ENCODE results near the gene ZNF219. TPM values are rescaled to one million over a fixed set of nuclear protein-coding genes. Genes with fewer than 3 reads are reported as not detected.

ZNF219 gene
- total and polyA plus RNA-seq, 10 donors: 5.5 to 26.7 (median 12.1) TPM

DNA sequence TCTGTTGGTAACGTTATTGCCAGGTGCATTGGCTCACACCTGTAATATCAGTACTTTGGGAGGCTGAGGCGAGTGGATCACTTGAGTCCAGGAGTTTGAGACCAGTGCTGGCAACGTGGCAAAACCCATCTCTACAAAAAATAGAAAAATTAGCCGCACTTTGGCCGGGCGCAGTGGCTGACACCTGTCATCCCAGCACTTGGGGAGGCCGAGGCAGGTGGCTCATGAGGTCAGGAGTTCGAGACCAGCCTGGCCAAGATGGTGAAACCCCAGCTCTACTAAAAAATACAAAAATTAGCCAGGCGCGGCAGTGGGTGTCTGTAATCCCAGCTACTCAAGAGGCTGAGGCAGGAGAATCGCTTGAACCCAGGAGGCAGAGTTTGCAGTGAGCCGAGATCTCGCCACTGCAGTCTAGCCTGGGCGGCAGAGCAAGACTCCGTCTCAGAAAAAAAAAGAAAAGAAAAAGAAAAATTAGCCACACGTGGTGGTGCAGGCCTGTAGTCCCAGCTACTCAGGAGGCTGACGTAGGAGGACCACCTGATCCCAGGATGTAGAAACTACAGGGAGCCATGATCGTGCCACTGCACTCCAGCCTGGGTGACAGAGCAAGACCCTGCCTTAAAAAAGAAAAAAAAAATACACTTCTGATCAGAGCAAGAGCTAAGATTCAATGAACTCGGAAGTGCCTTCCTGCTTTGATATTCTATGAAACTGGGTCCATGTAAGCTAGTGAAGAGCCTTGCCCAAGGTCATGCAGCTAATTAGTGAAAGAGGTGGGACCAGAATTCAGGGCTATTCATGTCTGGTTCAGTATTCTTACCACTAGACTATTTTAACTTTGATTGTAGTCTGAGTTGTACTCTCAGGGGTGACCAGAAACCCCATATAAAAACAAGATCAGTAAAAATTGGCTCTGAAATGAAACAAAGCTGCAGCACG is 45.0 kb downstream of the ZNF219 start:
- Histone ChIP-seq H3K9me3 (no peaks in the 10 kb centered on the region), H3K4me1 (peaks cover 0 to 48% (median 22%) of the 10 kb centered on the region in 6 donors), H3K4me3 (no peak overlapping the region), H3K27ac (peak overlapping the region in 5 of 8 donors; percentile 35 to 67 (median 42)), H3K36me3 (no peaks in the 10 kb centered on the region), H3K27me3 (replicated peaks in 1 of 7) (peaks cover 0 to 6% (median 0%) of the 10 kb centered on the region in 7 donors)
- WGBS, 5 donors: 81 to 90% (median 87%) methylated on average over 20 of the region's 20 CpGs
- no peak for DNase-seq
- intact Hi-C loops (cut with DNase I; ENCODE audit: low total_unique reads): no loop called here
- TF ChIP-seq, protein P1, sequence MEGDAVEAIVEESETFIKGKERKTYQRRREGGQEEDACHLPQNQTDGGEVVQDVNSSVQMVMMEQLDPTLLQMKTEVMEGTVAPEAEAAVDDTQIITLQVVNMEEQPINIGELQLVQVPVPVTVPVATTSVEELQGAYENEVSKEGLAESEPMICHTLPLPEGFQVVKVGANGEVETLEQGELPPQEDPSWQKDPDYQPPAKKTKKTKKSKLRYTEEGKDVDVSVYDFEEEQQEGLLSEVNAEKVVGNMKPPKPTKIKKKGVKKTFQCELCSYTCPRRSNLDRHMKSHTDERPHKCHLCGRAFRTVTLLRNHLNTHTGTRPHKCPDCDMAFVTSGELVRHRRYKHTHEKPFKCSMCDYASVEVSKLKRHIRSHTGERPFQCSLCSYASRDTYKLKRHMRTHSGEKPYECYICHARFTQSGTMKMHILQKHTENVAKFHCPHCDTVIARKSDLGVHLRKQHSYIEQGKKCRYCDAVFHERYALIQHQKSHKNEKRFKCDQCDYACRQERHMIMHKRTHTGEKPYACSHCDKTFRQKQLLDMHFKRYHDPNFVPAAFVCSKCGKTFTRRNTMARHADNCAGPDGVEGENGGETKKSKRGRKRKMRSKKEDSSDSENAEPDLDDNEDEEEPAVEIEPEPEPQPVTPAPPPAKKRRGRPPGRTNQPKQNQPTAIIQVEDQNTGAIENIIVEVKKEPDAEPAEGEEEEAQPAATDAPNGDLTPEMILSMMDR (IDR thresholded peaks at IDR 0.05 in 8 of 11, conservative IDR thresholded peaks at IDR 0.05 in 3 of 11): no peak
- TF ChIP-seq POLR2AphosphoS5 (IDR thresholded peaks at IDR 0.05): no peak
- no peak for TF ChIP-seq POLR2A (IDR thresholded peaks at IDR 0.05)

DNA sequence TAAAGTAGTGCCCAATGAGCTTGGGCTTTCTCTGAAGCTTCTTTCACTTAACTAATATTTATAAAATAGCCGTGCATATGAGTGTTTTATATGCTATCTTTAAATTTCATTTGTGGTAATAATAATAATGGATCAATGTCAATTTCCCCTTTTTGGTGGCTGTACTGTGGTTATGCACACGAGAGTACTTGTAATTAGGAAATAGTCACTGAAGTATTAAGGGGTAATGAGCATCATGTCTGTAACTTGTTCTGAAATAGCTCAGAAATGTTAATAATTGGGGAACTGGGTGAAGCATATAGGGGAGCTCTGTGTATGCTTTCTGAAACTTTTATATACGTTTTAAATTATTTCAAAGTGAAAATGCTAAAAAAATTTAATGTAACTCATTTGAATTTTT is 47.9 kb downstream of the ZNF219 start:
- no peak for DNase-seq
- peaks cover 0 to 34% (median 13%) of the 10 kb centered on the region in 6 donors for H3K4me1 ChIP-seq
- no peak overlapping the region for H3K27ac ChIP-seq
- intact Hi-C loops (cut with DNase I; ENCODE audit: low total_unique reads): no loop called here
- no peaks in the 10 kb centered on the region for H3K9me3 ChIP-seq
- WGBS, 5 donors: 38 to 59% (median 53%) methylated on average over 3 of the region's 3 CpGs
- H3K4me3 ChIP-seq: no peak overlapping the region
- TF ChIP-seq POLR2AphosphoS5 (IDR thresholded peaks at IDR 0.05): no peak
- TF ChIP-seq, protein P1 (IDR thresholded peaks at IDR 0.05 in 8 of 11, conservative IDR thresholded peaks at IDR 0.05 in 3 of 11): no peak
- TF ChIP-seq POLR2A (IDR thresholded peaks at IDR 0.05): no peak
- peaks cover 0 to 6% (median 0%) of the 10 kb centered on the region in 7 donors for H3K27me3 ChIP-seq (replicated peaks in 1 of 7)
- no peaks in the 10 kb centered on the region for H3K36me3 ChIP-seq

DNA sequence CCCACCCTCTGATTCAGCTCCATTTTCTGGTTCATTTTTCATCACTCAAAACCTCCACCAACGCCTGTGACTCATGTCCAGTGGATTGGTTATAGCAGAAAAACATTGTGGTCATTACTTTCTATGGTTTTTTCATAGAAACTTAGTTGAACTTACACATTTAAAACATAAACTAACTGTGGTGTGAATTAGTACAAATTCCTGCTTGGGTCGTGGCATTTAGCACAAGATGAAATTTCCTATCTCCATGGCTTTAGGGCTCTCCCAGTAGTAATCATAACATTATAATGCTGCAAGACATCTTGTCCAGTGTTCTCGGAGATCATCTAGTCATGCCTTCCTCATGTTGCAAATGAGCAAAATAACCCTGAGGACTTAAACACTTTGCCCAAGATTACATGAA is 49.2 kb downstream of the ZNF219 start:
- no peaks in the 10 kb centered on the region for H3K9me3 ChIP-seq
- no peaks in the 10 kb centered on the region for H3K36me3 ChIP-seq
- H3K27me3 ChIP-seq (replicated peaks in 1 of 7): peaks cover 0 to 6% (median 0%) of the 10 kb centered on the region in 7 donors
- TF ChIP-seq POLR2AphosphoS5 (IDR thresholded peaks at IDR 0.05): no peak
- TF ChIP-seq, protein P1 (IDR thresholded peaks at IDR 0.05 in 8 of 11, conservative IDR thresholded peaks at IDR 0.05 in 3 of 11): no peak
- TF ChIP-seq POLR2A (IDR thresholded peaks at IDR 0.05): no peak
- intact Hi-C loops (cut with DNase I; ENCODE audit: low total_unique reads): no loop called here
- no peak overlapping the region for H3K4me3 ChIP-seq
- peak overlapping the region in 2 of 8 donors; percentile 16 to 45 for H3K27ac ChIP-seq
- H3K4me1 ChIP-seq: peaks cover 0 to 38% (median 12%) of the 10 kb centered on the region in 6 donors
- WGBS, 5 donors: 65 to 85% (median 74%) methylated on average over 3 of the region's 3 CpGs
- DNase-seq: no peak

DNA sequence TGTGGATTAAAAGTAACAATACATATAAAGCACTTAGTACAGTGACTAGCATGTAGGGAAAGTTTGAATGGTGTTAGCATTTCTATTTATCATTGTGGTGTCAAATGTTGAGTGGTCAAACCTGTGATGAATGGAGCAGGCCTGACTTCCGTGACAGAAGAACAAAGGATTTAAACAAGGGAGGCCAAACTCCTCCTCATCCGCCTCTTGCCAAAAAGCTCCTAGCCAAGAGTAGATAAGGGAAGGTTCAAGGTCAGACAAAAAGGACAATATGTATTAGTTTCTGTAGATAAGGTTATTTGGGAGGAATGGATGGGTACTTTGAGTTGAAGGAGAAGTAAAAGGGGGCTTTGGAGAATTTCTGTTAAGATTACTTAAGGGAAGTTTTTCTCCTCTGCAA is 49.8 kb downstream of the ZNF219 start:
- H3K27me3 ChIP-seq (replicated peaks in 1 of 7): peaks cover 0 to 6% (median 0%) of the 10 kb centered on the region in 7 donors
- H3K4me3 ChIP-seq: no peak overlapping the region
- WGBS, 5 donors: 79 to 82% (median 80%) methylated on average over 2 of the region's 2 CpGs
- H3K36me3 ChIP-seq: no peaks in the 10 kb centered on the region
- H3K4me1 ChIP-seq: peaks cover 0 to 38% (median 17%) of the 10 kb centered on the region in 6 donors
- H3K27ac ChIP-seq: peak overlapping the region in 4 of 8 donors; percentile 34 to 64 (median 60)
- no peak for DNase-seq
- intact Hi-C loops (cut with DNase I; ENCODE audit: low total_unique reads): no loop called here
- H3K9me3 ChIP-seq: no peaks in the 10 kb centered on the region
- TF ChIP-seq POLR2A (IDR thresholded peaks at IDR 0.05) (no peak), POLR2AphosphoS5 (IDR thresholded peaks at IDR 0.05) (peak in 1 of 3 donors; percentile 40)
